GM23338 (cell line): ENCODE results near the gene JAZF1.

ENCODE experiments used
- TF ChIP-seq, protein P1 (sequence below), 2 experiments: fragments of 200-600 bp in 1 of 2; sonication (generic) in 1 of 2; conservative IDR thresholded peaks; 2 replicates each; pipeline versions ENCODE4 v1.5.1 to v1.6.1; 2016 to 2017; ENCODE audit warnings: antibody characterized with exemption in 2 of 2, low read depth in 2 of 2, mild to moderate bottlenecking in 2 of 2, moderate library complexity in 1 of 2
- TF ChIP-seq, protein P2 (sequence below): IDR thresholded peaks from 2 replicates; pipeline ENCODE4 v1.6.1; 2016; ENCODE audit warnings: antibody characterized with exemption

DNA sequence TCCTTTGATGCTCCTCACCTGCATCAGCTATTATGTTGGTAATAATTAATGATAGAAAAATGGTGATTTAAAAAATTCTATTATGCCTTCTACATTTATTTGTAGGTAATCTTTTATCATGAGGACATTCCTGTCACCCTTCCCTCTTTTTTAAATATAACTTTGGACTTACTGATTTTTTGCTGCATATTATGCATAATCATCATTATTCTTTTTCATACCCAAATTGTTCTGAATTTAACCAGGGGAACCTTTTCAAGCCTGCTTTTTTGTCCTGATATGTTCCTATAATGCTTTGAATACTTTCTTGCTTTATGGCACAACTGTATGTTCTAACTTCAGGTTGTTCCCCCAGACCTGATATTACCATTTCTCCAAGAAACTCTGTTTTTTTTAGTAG, 392.2 kb downstream of the JAZF1 start:
- TF ChIP-seq, protein P1, sequence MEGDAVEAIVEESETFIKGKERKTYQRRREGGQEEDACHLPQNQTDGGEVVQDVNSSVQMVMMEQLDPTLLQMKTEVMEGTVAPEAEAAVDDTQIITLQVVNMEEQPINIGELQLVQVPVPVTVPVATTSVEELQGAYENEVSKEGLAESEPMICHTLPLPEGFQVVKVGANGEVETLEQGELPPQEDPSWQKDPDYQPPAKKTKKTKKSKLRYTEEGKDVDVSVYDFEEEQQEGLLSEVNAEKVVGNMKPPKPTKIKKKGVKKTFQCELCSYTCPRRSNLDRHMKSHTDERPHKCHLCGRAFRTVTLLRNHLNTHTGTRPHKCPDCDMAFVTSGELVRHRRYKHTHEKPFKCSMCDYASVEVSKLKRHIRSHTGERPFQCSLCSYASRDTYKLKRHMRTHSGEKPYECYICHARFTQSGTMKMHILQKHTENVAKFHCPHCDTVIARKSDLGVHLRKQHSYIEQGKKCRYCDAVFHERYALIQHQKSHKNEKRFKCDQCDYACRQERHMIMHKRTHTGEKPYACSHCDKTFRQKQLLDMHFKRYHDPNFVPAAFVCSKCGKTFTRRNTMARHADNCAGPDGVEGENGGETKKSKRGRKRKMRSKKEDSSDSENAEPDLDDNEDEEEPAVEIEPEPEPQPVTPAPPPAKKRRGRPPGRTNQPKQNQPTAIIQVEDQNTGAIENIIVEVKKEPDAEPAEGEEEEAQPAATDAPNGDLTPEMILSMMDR (conservative IDR thresholded peaks at IDR 0.05; ENCODE audit: low read depth in 2 of 2) = no peak
- TF ChIP-seq, protein P2, sequence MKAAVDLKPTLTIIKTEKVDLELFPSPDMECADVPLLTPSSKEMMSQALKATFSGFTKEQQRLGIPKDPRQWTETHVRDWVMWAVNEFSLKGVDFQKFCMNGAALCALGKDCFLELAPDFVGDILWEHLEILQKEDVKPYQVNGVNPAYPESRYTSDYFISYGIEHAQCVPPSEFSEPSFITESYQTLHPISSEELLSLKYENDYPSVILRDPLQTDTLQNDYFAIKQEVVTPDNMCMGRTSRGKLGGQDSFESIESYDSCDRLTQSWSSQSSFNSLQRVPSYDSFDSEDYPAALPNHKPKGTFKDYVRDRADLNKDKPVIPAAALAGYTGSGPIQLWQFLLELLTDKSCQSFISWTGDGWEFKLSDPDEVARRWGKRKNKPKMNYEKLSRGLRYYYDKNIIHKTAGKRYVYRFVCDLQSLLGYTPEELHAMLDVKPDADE = no peak
